T-helper 2 cell treated with Interferon-gamma antibody and Interleukin-4, amounts not matched to agents 100 ng/mL and 5 ng/mL, for 36 hours (primary cell): ENCODE results near the gene MAP3K12. TPM values are rescaled to one million over a fixed set of nuclear protein-coding genes. Genes with fewer than 3 reads are reported as not detected.
"Not testable (repeated sequence)": the region's sequence is repeated elsewhere in the genome, so short reads cannot be mapped to it uniquely, and the experiment has no call there.

Source experiments
- intact Hi-C: fragments of 100-400 bp; cut with micrococcal nuclease; formaldehyde crosslinking; loops from one replicate; pipeline ENCODE4 v1.15.1; 2023
- total RNA-seq: library from RNA; stranded (reverse); gene quantifications from 2 replicates; pipeline ENCODE4 v1.2.3, GENCODE V29; 2022

Gene MAP3K12
- total RNA-seq, 1 donor from 2014 or later = 25.0 TPM

- intact Hi-C loops = not testable (repeated sequence)
These were observed 54.5 kb downstream of the MAP3K12 start for GRCh38 chr12:53444593-53445325.

- intact Hi-C loops = no loop called here
These were observed 55.3 kb downstream of the MAP3K12 start for GRCh38 chr12:53443955-53444354.

- intact Hi-C loops = loop anchor here (1.0 to 2.0 kb wide), 4 partner anchors 10 to 185 kb away; partner anchors contain the start of genes ATF7 and SP1
These were observed 58.0 kb downstream of the MAP3K12 start, which contains the start of gene PRR13 for GRCh38 chr12:53441040-53441833. PRR13 (plus strand) TSS chr12:53441734; CDS start chr12:53442715, 981 bp downstream.

GRCh38 chr12:53439582-53439981, 59.7 kb downstream of the MAP3K12 start:
- intact Hi-C loops = not testable (repeated sequence)

- intact Hi-C loops = not testable (repeated sequence)
These were observed 63.9 kb downstream of the MAP3K12 start for GRCh38 chr12:53435326-53435725.

- intact Hi-C loops = no loop called here
These were observed 68.1 kb downstream of the MAP3K12 start for GRCh38 chr12:53431187-53431586.

GRCh38 chr12:53430116-53430515, 69.1 kb downstream of the MAP3K12 start:
- intact Hi-C loops = no loop called here

Other genes starting within 250 kb of the MAP3K12 start
- 75.1 and 79.7 TPM in 2 replicates for gene ESPL1, start 231.2 kb downstream of the MAP3K12 start, total RNA-seq
- 287 and 296 TPM in 2 replicates for gene PFDN5, start 203.9 kb downstream of the MAP3K12 start, total RNA-seq
- 58.6 and 64.5 TPM in 2 replicates for gene MYG1, start 199.8 kb downstream of the MAP3K12 start, total RNA-seq
- 74.0 and 79.3 TPM in 2 replicates for gene AAAS, start 177.8 kb downstream of the MAP3K12 start, total RNA-seq
- gene SP7, start 163.1 kb downstream of the MAP3K12 start, total RNA-seq = not detected in 2 replicates
- 80.0 TPM in 2 replicates for gene SP1, start 119.3 kb downstream of the MAP3K12 start, total RNA-seq
- gene AMHR2, start 75.6 kb downstream of the MAP3K12 start, total RNA-seq = 0.14 TPM in 1 of 2 replicates, not detected in the other
- gene PRR13, start 57.7 kb downstream of the MAP3K12 start, total RNA-seq = 189 and 197 TPM in 2 replicates
- 812 and 834 TPM in 2 replicates for gene PCBP2, start 47.4 kb downstream of the MAP3K12 start, total RNA-seq
- 41.2 and 43.8 TPM in 2 replicates for gene TARBP2, start 1.8 kb upstream of the MAP3K12 start, total RNA-seq
- gene NPFF, start 8.0 kb upstream of the MAP3K12 start, total RNA-seq = not detected in 2 replicates
- 30.7 and 35.5 TPM in 2 replicates for gene ATF7, start 126.9 kb upstream of the MAP3K12 start, total RNA-seq
- gene ATP5MC2, start 176.6 kb upstream of the MAP3K12 start, total RNA-seq = 343 and 345 TPM in 2 replicates
- gene CALCOCO1, start 228.0 kb upstream of the MAP3K12 start, total RNA-seq = 40.7 and 45.5 TPM in 2 replicates